K562 (cell line): ENCODE data around the gene IQCN. TPM values are rescaled to one million over a fixed set of nuclear protein-coding genes. Genes with fewer than 3 reads are reported as not detected.

Experiments
- CHCHD3 ChIP-seq: fragments of 250-450 bp; sonication (Bioruptor Pico); IDR thresholded peaks from 2 replicates; pipeline ENCODE4 v2.1.2; 2022; ENCODE audit warnings: mild to moderate bottlenecking
- MCM2 ChIP-seq: fragments of 450-650 bp; IDR thresholded peaks from 2 replicates; pipeline ENCODE4 v1.6.1; 2017; ENCODE audit warnings: low read depth, mild to moderate bottlenecking
- PTRF ChIP-seq: fragments of 450-650 bp; IDR thresholded peaks from 2 replicates; pipeline ENCODE4 v1.6.1; 2016; ENCODE audit warnings: mild to moderate bottlenecking, missing genetic modification characterization, missing compliant biosample characterization
- SAP30 ChIP-seq: fragments of 200-600 bp; sonication (generic); IDR thresholded peaks from 2 replicates; pipeline ENCODE4 v1.6.1; 2012; ENCODE audit warnings: borderline replicate concordance, low read depth, mild to moderate bottlenecking, moderate library complexity, low read length, control low read depth, inconsistent platforms; ENCODE audit not compliant: insufficient read depth, poor library complexity, severe bottlenecking
- TARDBP ChIP-seq: fragments of 450-650 bp; IDR thresholded peaks from 2 replicates; pipeline ENCODE4 v1.6.1; 2016
- YY1 ChIP-seq, 3 experiments: IDR thresholded peaks; 2 replicates each; pipeline ENCODE4 v1.6.1; 2011; ENCODE audit warnings: low read length in 2 of 3, mild to moderate bottlenecking in 2 of 3, moderate library complexity in 2 of 3, borderline replicate concordance in 1 of 3, control low read depth in 1 of 3, low read depth in 1 of 3; ENCODE audit not compliant: insufficient read depth in 3 of 3, insufficient replicate concordance in 2 of 3, control insufficient read depth in 1 of 3, insufficient read length in 1 of 3; ENCODE audit errors: extremely low read depth in 1 of 3
- ZNF146 ChIP-seq: IDR thresholded peaks from one replicate; pipeline ENCODE4 v1.6.1; 2018; ENCODE audit warnings: missing compliant biosample characterization; ENCODE audit not compliant: unreplicated experiment
- polyA plus RNA-seq, 8 experiments: library from polyadenylated mRNA; depleted of rRNA in 4 of 8; stranded (reverse) in 5 of 8; unstranded in 3 of 8; fragments of >200 nt; fragmentation: Nextera tagmentation in 2 of 8; fragmentation: Illumina TruSeq in 1 of 8; extraction: Ambion mirVana in 2 of 8; extraction: Trizol in 1 of 8; gene quantifications; 2 replicates each; pipeline versions ENCODE4 v1.2.1 to v1.2.3, GENCODE V29; 2011 to 2014; ENCODE audit warnings: inconsistent platforms in 1 of 8, missing spikeins in 1 of 8
- total RNA-seq, 7 experiments: library from RNA; depleted of rRNA in 6 of 7; stranded (reverse); fragments of >200 nt in 6 of 7; fragmentation: Illumina TruSeq in 2 of 7; extraction: Trizol in 2 of 7; gene quantifications; 2 replicates each; pipeline versions ENCODE4 v1.2.1 to v1.2.3, GENCODE V29; 2011 to 2021; ENCODE audit warnings: low replicate concordance in 1 of 7
- TF ChIP-seq, protein P1 (sequence below), 2 experiments: fragments of 450-650 bp; formaldehyde crosslinking in 1 of 2; IDR thresholded peaks; 2 replicates each; pipeline versions ENCODE4 v1.4.0 to v1.6.1; 2014 to 2020; ENCODE audit warnings: mild to moderate bottlenecking in 2 of 2, borderline replicate concordance in 1 of 2, low read depth in 1 of 2
- TF ChIP-seq, protein P2 (sequence below): fragments of 150-350 bp; conservative IDR thresholded peaks from 2 replicates; pipeline ENCODE4 v1.6.1; 2014; ENCODE audit warnings: low read length
- TF ChIP-seq, protein P3 (sequence below): fragments of 450-650 bp; formaldehyde crosslinking; IDR thresholded peaks from 2 replicates; pipeline ENCODE4 v1.4.0; 2020; ENCODE audit warnings: mild to moderate bottlenecking, moderate library complexity
- TF ChIP-seq, protein P4 (sequence below): fragments of 450-650 bp; IDR thresholded peaks from 2 replicates; pipeline ENCODE4 v1.6.1; 2016; ENCODE audit warnings: antibody characterized with exemption

The IQCN gene
- total and polyA plus RNA-seq, 9 of the 15 experiments (the other 6 are each of a cell fraction or from before 2014, with no cell fraction given) = 0.01 to 0.07 (median 0.04) TPM; not detected in 3

DNA sequence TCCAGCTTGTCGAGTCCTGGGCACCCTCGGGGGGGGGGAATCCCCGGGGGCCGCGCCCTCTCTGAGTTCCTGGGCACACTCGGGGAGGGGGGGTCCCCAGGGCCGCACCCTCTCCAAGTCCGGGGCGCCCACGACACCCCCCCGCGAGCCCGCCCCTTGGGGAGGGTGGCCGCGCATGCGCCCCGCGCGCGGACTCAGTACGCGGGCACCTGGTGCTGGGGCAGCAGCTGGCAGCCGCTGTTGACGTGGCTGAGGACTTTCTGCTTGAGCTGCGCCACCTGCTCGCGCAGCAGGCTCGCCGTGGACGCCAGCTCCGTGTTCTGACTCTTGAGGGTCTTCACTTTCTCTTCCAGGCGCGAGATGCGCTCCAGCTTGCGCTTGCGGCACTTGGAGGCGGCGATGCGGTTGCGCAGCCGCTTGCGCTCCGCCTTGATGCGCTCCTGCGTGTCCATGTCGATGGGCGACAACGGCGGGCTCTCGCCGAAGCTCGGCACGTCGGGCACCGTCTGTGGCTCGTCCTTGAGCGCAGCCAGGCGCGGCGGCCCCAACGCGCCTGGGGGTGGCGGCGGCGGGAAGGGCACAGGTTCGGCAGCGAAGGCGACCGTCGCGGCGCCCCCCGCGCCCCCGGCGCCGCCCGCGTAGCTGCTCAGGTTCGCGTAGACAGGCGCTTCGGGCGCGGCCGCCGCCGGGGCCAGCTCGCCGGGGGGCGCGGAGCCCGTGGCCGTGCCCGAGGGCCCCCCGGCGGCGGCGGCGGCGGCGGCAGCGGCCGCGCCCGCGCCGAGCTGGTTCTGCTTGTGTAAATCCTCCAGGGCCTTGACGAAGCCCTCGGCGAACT is 6.2 kb upstream of the IQCN start (continued):
- TF ChIP-seq, protein P1, sequence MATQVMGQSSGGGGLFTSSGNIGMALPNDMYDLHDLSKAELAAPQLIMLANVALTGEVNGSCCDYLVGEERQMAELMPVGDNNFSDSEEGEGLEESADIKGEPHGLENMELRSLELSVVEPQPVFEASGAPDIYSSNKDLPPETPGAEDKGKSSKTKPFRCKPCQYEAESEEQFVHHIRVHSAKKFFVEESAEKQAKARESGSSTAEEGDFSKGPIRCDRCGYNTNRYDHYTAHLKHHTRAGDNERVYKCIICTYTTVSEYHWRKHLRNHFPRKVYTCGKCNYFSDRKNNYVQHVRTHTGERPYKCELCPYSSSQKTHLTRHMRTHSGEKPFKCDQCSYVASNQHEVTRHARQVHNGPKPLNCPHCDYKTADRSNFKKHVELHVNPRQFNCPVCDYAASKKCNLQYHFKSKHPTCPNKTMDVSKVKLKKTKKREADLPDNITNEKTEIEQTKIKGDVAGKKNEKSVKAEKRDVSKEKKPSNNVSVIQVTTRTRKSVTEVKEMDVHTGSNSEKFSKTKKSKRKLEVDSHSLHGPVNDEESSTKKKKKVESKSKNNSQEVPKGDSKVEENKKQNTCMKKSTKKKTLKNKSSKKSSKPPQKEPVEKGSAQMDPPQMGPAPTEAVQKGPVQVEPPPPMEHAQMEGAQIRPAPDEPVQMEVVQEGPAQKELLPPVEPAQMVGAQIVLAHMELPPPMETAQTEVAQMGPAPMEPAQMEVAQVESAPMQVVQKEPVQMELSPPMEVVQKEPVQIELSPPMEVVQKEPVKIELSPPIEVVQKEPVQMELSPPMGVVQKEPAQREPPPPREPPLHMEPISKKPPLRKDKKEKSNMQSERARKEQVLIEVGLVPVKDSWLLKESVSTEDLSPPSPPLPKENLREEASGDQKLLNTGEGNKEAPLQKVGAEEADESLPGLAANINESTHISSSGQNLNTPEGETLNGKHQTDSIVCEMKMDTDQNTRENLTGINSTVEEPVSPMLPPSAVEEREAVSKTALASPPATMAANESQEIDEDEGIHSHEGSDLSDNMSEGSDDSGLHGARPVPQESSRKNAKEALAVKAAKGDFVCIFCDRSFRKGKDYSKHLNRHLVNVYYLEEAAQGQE (IDR thresholded peaks at IDR 0.05; ENCODE audit: borderline replicate concordance) = no peak
- TF ChIP-seq, protein P1 (CRISPR knock-in tag; IDR thresholded peaks at IDR 0.05; ENCODE audit: low read depth) = no peak
- TF ChIP-seq, protein P2, sequence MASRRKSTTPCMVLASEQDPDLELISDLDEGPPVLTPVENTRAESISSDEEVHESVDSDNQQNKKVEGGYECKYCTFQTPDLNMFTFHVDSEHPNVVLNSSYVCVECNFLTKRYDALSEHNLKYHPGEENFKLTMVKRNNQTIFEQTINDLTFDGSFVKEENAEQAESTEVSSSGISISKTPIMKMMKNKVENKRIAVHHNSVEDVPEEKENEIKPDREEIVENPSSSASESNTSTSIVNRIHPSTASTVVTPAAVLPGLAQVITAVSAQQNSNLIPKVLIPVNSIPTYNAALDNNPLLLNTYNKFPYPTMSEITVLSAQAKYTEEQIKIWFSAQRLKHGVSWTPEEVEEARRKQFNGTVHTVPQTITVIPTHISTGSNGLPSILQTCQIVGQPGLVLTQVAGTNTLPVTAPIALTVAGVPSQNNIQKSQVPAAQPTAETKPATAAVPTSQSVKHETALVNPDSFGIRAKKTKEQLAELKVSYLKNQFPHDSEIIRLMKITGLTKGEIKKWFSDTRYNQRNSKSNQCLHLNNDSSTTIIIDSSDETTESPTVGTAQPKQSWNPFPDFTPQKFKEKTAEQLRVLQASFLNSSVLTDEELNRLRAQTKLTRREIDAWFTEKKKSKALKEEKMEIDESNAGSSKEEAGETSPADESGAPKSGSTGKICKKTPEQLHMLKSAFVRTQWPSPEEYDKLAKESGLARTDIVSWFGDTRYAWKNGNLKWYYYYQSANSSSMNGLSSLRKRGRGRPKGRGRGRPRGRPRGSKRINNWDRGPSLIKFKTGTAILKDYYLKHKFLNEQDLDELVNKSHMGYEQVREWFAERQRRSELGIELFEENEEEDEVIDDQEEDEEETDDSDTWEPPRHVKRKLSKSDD = no peak
- TF ChIP-seq ZNF146 (CRISPR knock-in tag) (no peak), YY1 (IDR thresholded peaks at IDR 0.05; ENCODE audit: borderline replicate concordance in 1 of 3, control insufficient read depth in 1 of 3, extremely low read depth in 1 of 3, insufficient read depth in 3 of 3, insufficient read length in 1 of 3, insufficient replicate concordance in 2 of 3, low read depth in 1 of 3, low read length in 2 of 3) (no peak), CHCHD3 (no peak), TARDBP (no peak), PTRF (no peak), MCM2 (no peak), SAP30 (no peak)
- TF ChIP-seq, protein P3, sequence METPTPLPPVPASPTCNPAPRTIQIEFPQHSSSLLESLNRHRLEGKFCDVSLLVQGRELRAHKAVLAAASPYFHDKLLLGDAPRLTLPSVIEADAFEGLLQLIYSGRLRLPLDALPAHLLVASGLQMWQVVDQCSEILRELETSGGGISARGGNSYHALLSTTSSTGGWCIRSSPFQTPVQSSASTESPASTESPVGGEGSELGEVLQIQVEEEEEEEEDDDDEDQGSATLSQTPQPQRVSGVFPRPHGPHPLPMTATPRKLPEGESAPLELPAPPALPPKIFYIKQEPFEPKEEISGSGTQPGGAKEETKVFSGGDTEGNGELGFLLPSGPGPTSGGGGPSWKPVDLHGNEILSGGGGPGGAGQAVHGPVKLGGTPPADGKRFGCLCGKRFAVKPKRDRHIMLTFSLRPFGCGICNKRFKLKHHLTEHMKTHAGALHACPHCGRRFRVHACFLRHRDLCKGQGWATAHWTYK (CRISPR knock-in tag) = 0 out of 2 replicates have a peak, but pooled peaks have one; percentile 21
- TF ChIP-seq, protein P4, sequence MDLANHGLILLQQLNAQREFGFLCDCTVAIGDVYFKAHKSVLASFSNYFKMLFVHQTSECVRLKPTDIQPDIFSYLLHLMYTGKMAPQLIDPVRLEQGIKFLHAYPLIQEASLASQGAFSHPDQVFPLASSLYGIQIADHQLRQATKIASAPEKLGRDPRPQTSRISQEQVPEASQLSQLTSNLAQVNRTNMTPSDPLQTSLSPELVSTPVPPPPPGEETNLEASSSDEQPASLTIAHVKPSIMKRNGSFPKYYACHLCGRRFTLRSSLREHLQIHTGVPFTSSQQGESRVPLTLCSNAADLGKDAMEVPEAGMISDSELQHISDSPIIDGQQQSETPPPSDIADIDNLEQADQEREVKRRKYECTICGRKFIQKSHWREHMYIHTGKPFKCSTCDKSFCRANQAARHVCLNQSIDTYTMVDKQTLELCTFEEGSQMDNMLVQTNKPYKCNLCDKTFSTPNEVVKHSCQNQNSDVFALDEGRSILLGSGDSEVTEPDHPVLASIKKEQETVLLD = peak; percentile 80
